H1 (cell line): Measurements from ENCODE around the gene CD84. TPM values are rescaled to one million over a fixed set of nuclear protein-coding genes. Genes with fewer than 3 reads are reported as not detected.

Experiments
- CTCF ChIA-PET: fragments of 300-600 bp; sonication (Branson Sonifier 250); formaldehyde crosslinking; loops from one replicate; lab custom pipeline; 2021; ENCODE audit not compliant: partially characterized antibody; lab: Charles Lee
- POLR2A ChIA-PET: fragments of 300-600 bp; sonication (Branson Sonifier 250); formaldehyde crosslinking; loops from one replicate; lab custom pipeline; 2021; ENCODE audit warnings: inconsistent platforms; ENCODE audit not compliant: partially characterized antibody; lab: Charles Lee
- DNase-seq, 2 experiments: peaks; one replicate each; pipeline versions ENCODE4 v3.0.0 to v3.0.0-alpha.2; 2010 to 2022; ENCODE audit warnings: low spot score in 2 of 2, low read depth in 1 of 2, mixed read lengths in 1 of 2
- FAIRE-seq: peaks from 2 replicates; lab custom pipeline; 2011; peaks lifted over from hg19 to GRCh38; lab: Jason Lieb, UNC
- H2AFZ ChIP-seq: 2 replicates; pipeline ENCODE4 v1.8.1; 2012; ENCODE audit warnings: low read length, inconsistent platforms
- H2AK5ac ChIP-seq: 2 replicates; pipeline ENCODE4 v1.6.1; 2013; ENCODE audit warnings: low read depth, low read length
- H2BK120ac ChIP-seq: replicated peaks from 2 replicates; pipeline ENCODE3; 2013; ENCODE audit warnings: low read depth, low read length, inconsistent platforms
- H2BK12ac ChIP-seq: 2 replicates; pipeline ENCODE4 v1.6.1; 2013; ENCODE audit warnings: low read depth, low read length
- H2BK15ac ChIP-seq: 2 replicates; pipeline ENCODE4 v1.6.1; 2013; ENCODE audit warnings: low read length
- H2BK20ac ChIP-seq: 2 replicates; pipeline ENCODE4 v1.6.1; 2013; ENCODE audit warnings: low read length
- H2BK5ac ChIP-seq: 2 replicates; pipeline ENCODE4 v1.6.1; 2013; ENCODE audit warnings: low read depth, low read length
- H3K14ac ChIP-seq: 2 replicates; pipeline ENCODE4 v1.6.1; 2013; ENCODE audit warnings: inconsistent platforms; ENCODE audit not compliant: insufficient read length
- H3K18ac ChIP-seq: 2 replicates; pipeline ENCODE4 v1.6.1; 2013; ENCODE audit warnings: low read length; ENCODE audit errors: extremely low read depth
- H3K23ac ChIP-seq: 2 replicates; pipeline ENCODE4 v1.6.1; 2013; ENCODE audit warnings: inconsistent platforms; ENCODE audit not compliant: insufficient read length
- H3K23me2 ChIP-seq: 2 replicates; pipeline ENCODE4 v1.6.1; 2013; ENCODE audit warnings: low read depth, low read length
- H3K27ac ChIP-seq: 2 replicates; pipeline ENCODE4 v1.6.1; 2011; ENCODE audit warnings: low read depth, low read length, inconsistent platforms
- H3K27me3 ChIP-seq, 4 experiments: replicated peaks in 1 of 4; 1 replicate in 1 of 4; 2 replicates in 3 of 4; pipeline versions ENCODE4 v1.6.1 to v1.8.1; 2011 to 2013; ENCODE audit warnings: low read length in 3 of 4, mild to moderate bottlenecking in 3 of 4, inconsistent platforms in 2 of 4, mixed read lengths in 2 of 4, moderate library complexity in 1 of 4; ENCODE audit not compliant: control insufficient read depth in 3 of 4, insufficient read depth in 3 of 4; ENCODE audit errors: extremely low read depth in 1 of 4
- H3K36me3 ChIP-seq, 4 experiments: 2 replicates each; pipeline versions ENCODE4 v1.6.1 to v1.8.1; 2011 to 2013; ENCODE audit warnings: mild to moderate bottlenecking in 4 of 4, low read length in 3 of 4, moderate library complexity in 2 of 4, control low read depth in 1 of 4, inconsistent platforms in 1 of 4; ENCODE audit not compliant: insufficient read depth in 4 of 4, control insufficient read depth in 2 of 4
- H3K4ac ChIP-seq: replicated peaks from 2 replicates; pipeline ENCODE3; 2013; ENCODE audit warnings: low read length, low read depth, mixed read lengths, inconsistent platforms; ENCODE audit not compliant: insufficient read length
- H3K4me1 ChIP-seq, 4 experiments: replicated peaks in 1 of 4; 1 replicate in 1 of 4; 2 replicates in 3 of 4; pipeline versions ENCODE4 v1.6.1 to v1.8.1; 2011 to 2013; ENCODE audit warnings: low read length in 3 of 4, inconsistent platforms in 2 of 4, mixed read lengths in 1 of 4; ENCODE audit not compliant: insufficient read depth in 4 of 4, control insufficient read depth in 3 of 4
- H3K4me2 ChIP-seq, 2 experiments: 2 replicates each; pipeline versions ENCODE4 v1.6.1 to v1.8.1; 2011 to 2013; ENCODE audit warnings: low read depth in 2 of 2, low read length in 2 of 2, control low read depth in 1 of 2, inconsistent platforms in 1 of 2, mild to moderate bottlenecking in 1 of 2; ENCODE audit not compliant: insufficient read depth in 1 of 2
- H3K4me3 ChIP-seq, 4 experiments: fragments of 200-600, 300-600 bp in 1 of 4; sonication (generic), shearing (Covaris generic), sonication (Bioruptor Twin) in 1 of 4; 2 replicates each; pipeline versions ENCODE4 v1.5.1 to v1.8.1; 2011 to 2016; ENCODE audit warnings: low read length in 4 of 4, low read depth in 3 of 4, control low read depth in 2 of 4, inconsistent platforms in 2 of 4, mild to moderate bottlenecking in 2 of 4, mixed read lengths in 1 of 4, moderate library complexity in 1 of 4; ENCODE audit not compliant: insufficient read depth in 2 of 4; ENCODE audit errors: extremely low read depth in 1 of 4
- H3K56ac ChIP-seq: replicated peaks from 2 replicates; pipeline ENCODE3; 2013; ENCODE audit warnings: low read depth, mild to moderate bottlenecking, mixed read lengths, low read length, inconsistent platforms; ENCODE audit not compliant: insufficient read length
- H3K79me1 ChIP-seq: 2 replicates; pipeline ENCODE4 v1.6.1; 2013; ENCODE audit warnings: low read depth, low read length, control low read depth
- H3K79me2 ChIP-seq, 2 experiments: 2 replicates each; pipeline versions ENCODE4 v1.6.1 to v1.8.1; 2012 to 2013; ENCODE audit warnings: low read length in 2 of 2, mild to moderate bottlenecking in 2 of 2, inconsistent platforms in 1 of 2; ENCODE audit not compliant: insufficient read depth in 2 of 2, control insufficient read depth in 1 of 2
- H3K9ac ChIP-seq, 4 experiments: replicated peaks in 1 of 4; 1 replicate in 1 of 4; 2 replicates in 3 of 4; pipeline versions ENCODE4 v1.6.1 to v1.8.1; 2011 to 2013; ENCODE audit warnings: low read depth in 3 of 4, low read length in 3 of 4, control low read depth in 2 of 4, mild to moderate bottlenecking in 2 of 4, moderate library complexity in 2 of 4, inconsistent platforms in 1 of 4; ENCODE audit errors: extremely low read depth in 1 of 4
- H3K9me3 ChIP-seq, 2 experiments: 2 replicates each; pipeline versions ENCODE4 v1.6.1 to v1.8.1; 2012 to 2013; ENCODE audit warnings: mild to moderate bottlenecking in 2 of 2, moderate library complexity in 2 of 2, control low read depth in 1 of 2, inconsistent platforms in 1 of 2, low read depth in 1 of 2, low read length in 1 of 2, mixed read lengths in 1 of 2; ENCODE audit not compliant: insufficient read depth in 2 of 2
- H4K20me1 ChIP-seq, 2 experiments: replicated peaks in 1 of 2; 2 replicates each; pipeline versions ENCODE3 to v1.8.1; 2011 to 2013; ENCODE audit warnings: inconsistent platforms in 2 of 2, low read length in 2 of 2, mild to moderate bottlenecking in 1 of 2; ENCODE audit not compliant: insufficient read depth in 2 of 2, control insufficient read depth in 1 of 2
- H4K5ac ChIP-seq: 2 replicates; pipeline ENCODE4 v1.6.1; 2013; ENCODE audit warnings: low read length, low read depth, mixed read lengths, inconsistent platforms; ENCODE audit not compliant: insufficient read length
- H4K8ac ChIP-seq: 2 replicates; pipeline ENCODE4 v1.8.0; 2013; ENCODE audit warnings: mild to moderate bottlenecking, moderate library complexity, low read length, inconsistent platforms; ENCODE audit not compliant: insufficient read depth; ENCODE audit errors: extremely low read depth
- H4K91ac ChIP-seq: replicated peaks from 2 replicates; pipeline ENCODE3; 2013; ENCODE audit warnings: low read length, mixed read lengths, inconsistent platforms; ENCODE audit not compliant: insufficient read length
- ATF3 ChIP-seq: IDR thresholded peaks from 2 replicates; pipeline ENCODE4 v1.6.1; 2011; ENCODE audit warnings: low read depth, mild to moderate bottlenecking, low read length; ENCODE audit not compliant: insufficient read depth
- BCL11A ChIP-seq, 2 experiments: IDR thresholded peaks; one replicate each; pipeline ENCODE4 v1.6.1; 2011; ENCODE audit warnings: low read depth in 2 of 2, low read length in 2 of 2, mild to moderate bottlenecking in 2 of 2
- CBX5 ChIP-seq: fragments of 300-800, 300-1000 bp; sonication (generic); IDR thresholded peaks from 2 replicates; pipeline ENCODE4 v1.7.1; 2016; ENCODE audit warnings: antibody characterized with exemption, low read length, low read depth
- GABPA ChIP-seq: IDR thresholded peaks from 2 replicates; pipeline ENCODE4 v1.6.1; 2011; ENCODE audit warnings: mild to moderate bottlenecking, low read length, moderate library complexity, borderline replicate concordance; ENCODE audit not compliant: insufficient read depth
- HDAC2 ChIP-seq, 2 experiments: fragments of 300-600 bp in 1 of 2; sonication (generic) in 1 of 2; IDR thresholded peaks; 2 replicates each; pipeline ENCODE4 v1.6.1; 2011 to 2012; ENCODE audit warnings: low read depth in 2 of 2, low read length in 2 of 2, mild to moderate bottlenecking in 2 of 2, moderate library complexity in 2 of 2, borderline replicate concordance in 1 of 2, inconsistent platforms in 1 of 2
- HDAC6 ChIP-seq: IDR thresholded peaks from one replicate; pipeline ENCODE4 v1.7.1; 2012; ENCODE audit warnings: low read depth, mild to moderate bottlenecking, inconsistent platforms, low read length, moderate library complexity
- KDM4A ChIP-seq: IDR thresholded peaks from one replicate; pipeline ENCODE4 v1.7.1; 2012; ENCODE audit warnings: low read depth, mild to moderate bottlenecking, moderate library complexity, low read length, inconsistent platforms; ENCODE audit not compliant: severe bottlenecking
- PHF8 ChIP-seq: fragments of 200-600 bp; sonication (generic); conservative IDR thresholded peaks from 2 replicates; pipeline ENCODE4 v1.7.1; 2012; ENCODE audit warnings: low read depth, mild to moderate bottlenecking, inconsistent platforms, low read length, moderate library complexity
- RBBP5 ChIP-seq: IDR thresholded peaks from 2 replicates; pipeline ENCODE4 v1.7.1; 2012; ENCODE audit warnings: low read depth, mild to moderate bottlenecking, inconsistent platforms, low read length, moderate library complexity, borderline replicate concordance
- RXRA ChIP-seq: IDR thresholded peaks from 2 replicates; pipeline ENCODE4 v1.6.1; 2011; ENCODE audit warnings: low read depth, mild to moderate bottlenecking, low read length, moderate library complexity; ENCODE audit not compliant: insufficient read depth
- SP2 ChIP-seq: IDR thresholded peaks from 2 replicates; pipeline ENCODE4 v1.6.1; 2012; ENCODE audit warnings: mild to moderate bottlenecking, low read length, inconsistent platforms
- TAF7 ChIP-seq: optimal IDR thresholded peaks from 2 replicates; pipeline ENCODE3; 2011; ENCODE audit warnings: low read depth, mild to moderate bottlenecking, inconsistent platforms, low read length, moderate library complexity, borderline replicate concordance
- WGBS, 2 experiments: shearing (Covaris generic) in 1 of 2; methylation state at CpG; one replicate each; pipeline versions ENCODE4 v1.1.6 to v1.1.7; 2013 to 2015; ENCODE audit warnings: low lambda C conversion rate in 2 of 2, mixed read lengths in 2 of 2, inconsistent platforms in 1 of 2, low coverage in 1 of 2, missing lambda C conversion rate in 1 of 2; ENCODE audit not compliant: insufficient replicate concordance in 2 of 2, insufficient coverage in 1 of 2, insufficient read length in 1 of 2; ENCODE audit errors: extremely low coverage in 1 of 2, missing lambda C conversion rate in 1 of 2; 5-methylcytosine and 5-hydroxymethylcytosine counted together
- polyA plus RNA-seq, 7 experiments: library from polyadenylated mRNA; depleted of rRNA in 3 of 7; stranded (reverse) in 5 of 7; unstranded in 2 of 7; fragments of >200 nt in 5 of 7; fragments of 200-250 nt in 2 of 7; gene quantifications; 1 replicate in 5 of 7; 2 replicates in 1 of 7; 4 replicates in 1 of 7; pipeline versions ENCODE4 v1.2.1 to v1.2.3, GENCODE V29; 2011 to 2013; ENCODE audit warnings: missing spikeins in 2 of 7, mixed read lengths in 2 of 7
- total RNA-seq: library from RNA; stranded (reverse); fragmentation: NEBNext Ultra II Directional; extraction: Animal tissue kit (Norgen Biotek cat#: 25700); gene quantifications from 2 replicates; pipeline ENCODE4 v1.2.1, GENCODE V29; 2021

Gene CD84
- total and polyA plus RNA-seq, 2 of the 8 experiments (the other 6 are each of a cell fraction or from before 2014, with no cell fraction given) = not detected

DNA sequence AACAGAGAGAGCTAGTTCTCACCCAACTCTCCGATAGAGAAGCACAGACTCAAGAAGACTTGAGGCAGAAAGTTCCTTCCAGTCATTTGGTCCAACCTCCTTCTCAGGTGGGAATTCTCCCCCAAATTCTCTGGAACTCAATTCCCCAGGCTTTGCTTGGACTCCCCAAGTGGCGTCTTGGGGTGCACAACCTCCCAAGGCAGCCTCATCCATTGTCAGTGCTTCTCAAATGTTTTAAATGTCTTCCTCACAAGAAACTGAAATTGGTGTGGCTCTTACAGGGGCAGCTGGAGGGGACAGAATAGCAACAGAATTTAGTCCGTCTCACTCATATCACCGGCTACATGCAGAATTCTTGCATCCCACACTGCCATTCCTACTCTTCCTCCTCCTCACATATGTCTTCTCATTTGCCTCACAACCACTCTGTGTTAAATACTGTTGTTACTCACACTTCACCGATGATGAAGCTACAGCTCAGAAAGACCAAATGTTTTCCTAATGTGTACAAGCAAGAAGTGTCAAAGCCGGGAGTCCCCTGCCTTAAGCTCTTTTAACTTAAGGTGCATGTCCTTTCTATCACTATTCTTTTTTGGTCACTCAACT lies 33.4 kb upstream of the CD84 start:
- H3K9me3 ChIP-seq = no peaks in the 10 kb centered on the region
- H3K27ac ChIP-seq = no peak overlapping the region
- no peaks in the 10 kb centered on the region for H3K27me3 ChIP-seq
- no peak overlapping the region for H4K8ac ChIP-seq
- H3K36me3 ChIP-seq = no peaks in the 10 kb centered on the region
- no peaks in the 10 kb centered on the region for H3K23me2 ChIP-seq
- H3K56ac ChIP-seq = no peak overlapping the region
- no peaks in the 10 kb centered on the region for H4K20me1 ChIP-seq
- no peak overlapping the region for H2BK120ac ChIP-seq
- no peak overlapping the region for H3K23ac ChIP-seq
- no peak overlapping the region for H2BK5ac ChIP-seq
- H2AK5ac ChIP-seq = no peak overlapping the region
- no peak for FAIRE-seq
- no peaks in the 10 kb centered on the region for H3K79me1 ChIP-seq
- no peak overlapping the region for H2AFZ ChIP-seq
- H3K4ac ChIP-seq = no peak overlapping the region
- H3K14ac ChIP-seq = no peak overlapping the region
- 86% methylated on average over 6 of the region's 6 CpGs; no CpG with 5 or more reads in 1 of the 2 experiments for WGBS, 2 experiments
- H3K4me1 ChIP-seq = peaks cover 0 to 2% (median 0%) of the 10 kb centered on the region in 4 experiments; a peak in 1 of 7 replicates
- H2BK15ac ChIP-seq = no peak overlapping the region
- no peaks in the 10 kb centered on the region for H3K79me2 ChIP-seq
- H2BK12ac ChIP-seq = no peak overlapping the region
- H4K91ac ChIP-seq = no peak overlapping the region
- H4K5ac ChIP-seq = no peak overlapping the region
- no peak overlapping the region for H3K18ac ChIP-seq
- H2BK20ac ChIP-seq = no peak overlapping the region
- no peak overlapping the region for H3K4me2 ChIP-seq
- H3K9ac ChIP-seq = no peak overlapping the region
- no peak overlapping the region for H3K4me3 ChIP-seq
- POLR2A ChIA-PET = no interaction called here
- DNase-seq = no peak
- CTCF ChIA-PET = interaction anchor here (1.1 to 9.5 kb wide), 4 partner anchors 60 to 260 kb away, joined by 4 to 88 read pairs (median 7); no protein-coding TSS in a partner anchor
- TF ChIP-seq HDAC6 = no peak
- TF ChIP-seq HDAC2 (IDR thresholded peaks at IDR 0.05; ENCODE audit: borderline replicate concordance in 1 of 2, low read depth in 2 of 2, low read length in 2 of 2) = no peak
- TF ChIP-seq CBX5 = no peak
- no peak for TF ChIP-seq PHF8
- no peak for TF ChIP-seq RXRA
- no peak for TF ChIP-seq SP2
- no peak for TF ChIP-seq KDM4A
- TF ChIP-seq RBBP5 = no peak
- TF ChIP-seq TAF7 = no peak
- no peak for TF ChIP-seq BCL11A (IDR thresholded peaks at IDR 0.05; ENCODE audit: low read depth in 2 of 2, low read length in 2 of 2)
- TF ChIP-seq GABPA = no peak
- no peak for TF ChIP-seq ATF3
